ENCODE measurements around the gene SZRD1.
"Not testable (repeated sequence)": the region's sequence is repeated elsewhere in the genome, so short reads cannot be mapped to it uniquely, and the experiment has no call there.

SZRD1 gene

GRCh38 chr1:16366722-16367257 is at the start of gene SZRD1:
Gene SZRD1, plus strand, starts transcription at chr1:16367242. Its CDS starts 16 bp downstream, at chr1:16367258.
- TF ChIP-seq ZNF274 (IDR thresholded peaks at IDR 0.05; ENCODE audit: low read depth, low read length), result no peak
- H3K4me3 ChIP-seq (ENCODE audit: low read length), result peak within 1 kb of the TSS; percentile 99

- no peak for TF ChIP-seq ZNF274 (IDR thresholded peaks at IDR 0.05; ENCODE audit: low read depth, low read length)
- no peak overlapping the region for H3K4me3 ChIP-seq (ENCODE audit: low read length)
Observed at GRCh38 chr1:16318555-16318954, 48.5 kb upstream of the SZRD1 start.

- H3K4me3 ChIP-seq (ENCODE audit: low read length), result no peak overlapping the region
- no peak for TF ChIP-seq ZNF274 (IDR thresholded peaks at IDR 0.05; ENCODE audit: low read depth, low read length)
Observed at GRCh38 chr1:16321176-16321867, 45.7 kb upstream of the SZRD1 start.

- TF ChIP-seq ZNF274 (IDR thresholded peaks at IDR 0.05; ENCODE audit: low read depth, low read length), result no peak
- no peak overlapping the region for H3K4me3 ChIP-seq (ENCODE audit: low read length)
Observed at GRCh38 chr1:16324456-16324890, 42.6 kb upstream of the SZRD1 start.

- no peak overlapping the region for H3K4me3 ChIP-seq (ENCODE audit: low read length)
- TF ChIP-seq ZNF274 (IDR thresholded peaks at IDR 0.05; ENCODE audit: low read depth, low read length), result no peak
Observed at GRCh38 chr1:16326833-16327404, 40.1 kb upstream of the SZRD1 start.

GRCh38 chr1:16334655-16335340 is 32.2 kb upstream of the SZRD1 start:
- no peak overlapping the region for H3K4me3 ChIP-seq (ENCODE audit: low read length)
- no peak for TF ChIP-seq ZNF274 (IDR thresholded peaks at IDR 0.05; ENCODE audit: low read depth, low read length)

GRCh38 chr1:16338961-16339360 is 28.1 kb upstream of the SZRD1 start:
- TF ChIP-seq ZNF274 (IDR thresholded peaks at IDR 0.05; ENCODE audit: low read depth, low read length), result no peak

GRCh38 chr1:16340673-16341072 is 26.4 kb upstream of the SZRD1 start:
- TF ChIP-seq ZNF274 (IDR thresholded peaks at IDR 0.05; ENCODE audit: low read depth, low read length), result no peak
- H3K4me3 ChIP-seq (ENCODE audit: low read length), result no peak overlapping the region

More at GRCh38 chr1:16338961-16339360, 28.1 kb upstream of the SZRD1 start:
- H3K4me3 ChIP-seq (ENCODE audit: low read length), result no peak overlapping the region

- no peak for TF ChIP-seq ZNF274 (IDR thresholded peaks at IDR 0.05; ENCODE audit: low read depth, low read length)
Observed at GRCh38 chr1:16342331-16343062, 24.5 kb upstream of the SZRD1 start.

GRCh38 chr1:16343276-16343675 is 23.8 kb upstream of the SZRD1 start:
- H3K4me3 ChIP-seq (ENCODE audit: low read length), result not testable (repeated sequence)

More at GRCh38 chr1:16342331-16343062, 24.5 kb upstream of the SZRD1 start:
- no peak overlapping the region for H3K4me3 ChIP-seq (ENCODE audit: low read length)

- H3K4me3 ChIP-seq (ENCODE audit: low read length), result no peak overlapping the region
- TF ChIP-seq ZNF274 (IDR thresholded peaks at IDR 0.05; ENCODE audit: low read depth, low read length), result no peak
Observed at GRCh38 chr1:16348414-16349182, 18.4 kb upstream of the SZRD1 start.

GRCh38 chr1:16349847-16350406 is 17.1 kb upstream of the SZRD1 start:
- no peak overlapping the region for H3K4me3 ChIP-seq (ENCODE audit: low read length)
- no peak for TF ChIP-seq ZNF274 (IDR thresholded peaks at IDR 0.05; ENCODE audit: low read depth, low read length)

- TF ChIP-seq ZNF274 (IDR thresholded peaks at IDR 0.05; ENCODE audit: low read depth, low read length), result no peak
- H3K4me3 ChIP-seq (ENCODE audit: low read length), result peak overlapping the region; percentile 82
Observed at GRCh38 chr1:16351456-16351993, 15.5 kb upstream of the SZRD1 start.
